ENCODE results near the gene LRRC1. TPM values are rescaled to one million over a fixed set of nuclear protein-coding genes. Genes with fewer than 3 reads are reported as not detected.

Gene LRRC1
- total and polyA plus RNA-seq, 2 of the 13 experiments (the other 11 are each of a cell fraction or from before 2014, with no cell fraction given): 15.6 to 27.7 TPM

GRCh38 chr6:53796451-53796780, 1.6 kb downstream of the LRRC1 start (continued):
- TF ChIP-seq DZIP1 (CRISPR knock-in tag; IDR thresholded peaks at IDR 0.05) (no peak), ZNF251 (CRISPR knock-in tag; IDR thresholded peaks at IDR 0.05) (no peak), ZBTB43 (CRISPR knock-in tag; conservative IDR thresholded peaks at IDR 0.05) (0 out of 2 replicates have a peak, but pooled peaks have one; percentile 31), SIX1 (CRISPR knock-in tag; IDR thresholded peaks at IDR 0.05; ENCODE audit: borderline replicate concordance) (0 out of 2 replicates have a peak, but pooled peaks have one; percentile 4), ZNF549 (CRISPR knock-in tag; IDR thresholded peaks at IDR 0.05) (no peak), CENPBD1 (CRISPR knock-in tag; IDR thresholded peaks at IDR 0.05; ENCODE audit: borderline replicate concordance, low read depth) (0 out of 2 replicates have a peak, but pooled peaks have one; percentile 44), TRAFD1 (CRISPR knock-in tag; IDR thresholded peaks at IDR 0.05; ENCODE audit: borderline replicate concordance) (no peak), DRAP1 (CRISPR knock-in tag; IDR thresholded peaks at IDR 0.05) (no peak), ZNF224 (CRISPR knock-in tag; IDR thresholded peaks at IDR 0.05) (peak; percentile 35; the same call in 1 of the 2 replicates), PHB2 (IDR thresholded peaks at IDR 0.05; ENCODE audit: partially characterized antibody) (no peak), ZNF512B (CRISPR knock-in tag; IDR thresholded peaks at IDR 0.05; ENCODE audit: borderline replicate concordance) (0 out of 2 replicates have a peak, but pooled peaks have one; percentile 39), ZNF414 (CRISPR knock-in tag; IDR thresholded peaks at IDR 0.05) (no peak), ZNF761 (CRISPR knock-in tag; conservative IDR thresholded peaks at IDR 0.05) (no peak), ZNF576 (CRISPR knock-in tag; IDR thresholded peaks at IDR 0.05) (no peak), ZNF772 (CRISPR knock-in tag; IDR thresholded peaks at IDR 0.05) (0 out of 2 replicates have a peak, but pooled peaks have one; percentile 17), ZNF567 (CRISPR knock-in tag; IDR thresholded peaks at IDR 0.05; ENCODE audit: borderline replicate concordance) (0 out of 2 replicates have a peak, but pooled peaks have one; percentile 50), ZMYM3 (CRISPR knock-in tag; IDR thresholded peaks at IDR 0.05) (no peak)

All from HepG2 (cell line).